IPS-NIHi7 (cell line): ENCODE measurements around the gene AP5Z1.

ENCODE experiments used
- DNase-seq: peaks from one replicate; pipeline ENCODE4 v3.0.0; 2012; ENCODE audit warnings: mixed read lengths; ENCODE audit errors: extremely low spot score

AP5Z1 gene

GRCh38 chr7:4766666-4767519 is 8.5 kb upstream of the AP5Z1 start:
- no peak for DNase-seq

DNA sequence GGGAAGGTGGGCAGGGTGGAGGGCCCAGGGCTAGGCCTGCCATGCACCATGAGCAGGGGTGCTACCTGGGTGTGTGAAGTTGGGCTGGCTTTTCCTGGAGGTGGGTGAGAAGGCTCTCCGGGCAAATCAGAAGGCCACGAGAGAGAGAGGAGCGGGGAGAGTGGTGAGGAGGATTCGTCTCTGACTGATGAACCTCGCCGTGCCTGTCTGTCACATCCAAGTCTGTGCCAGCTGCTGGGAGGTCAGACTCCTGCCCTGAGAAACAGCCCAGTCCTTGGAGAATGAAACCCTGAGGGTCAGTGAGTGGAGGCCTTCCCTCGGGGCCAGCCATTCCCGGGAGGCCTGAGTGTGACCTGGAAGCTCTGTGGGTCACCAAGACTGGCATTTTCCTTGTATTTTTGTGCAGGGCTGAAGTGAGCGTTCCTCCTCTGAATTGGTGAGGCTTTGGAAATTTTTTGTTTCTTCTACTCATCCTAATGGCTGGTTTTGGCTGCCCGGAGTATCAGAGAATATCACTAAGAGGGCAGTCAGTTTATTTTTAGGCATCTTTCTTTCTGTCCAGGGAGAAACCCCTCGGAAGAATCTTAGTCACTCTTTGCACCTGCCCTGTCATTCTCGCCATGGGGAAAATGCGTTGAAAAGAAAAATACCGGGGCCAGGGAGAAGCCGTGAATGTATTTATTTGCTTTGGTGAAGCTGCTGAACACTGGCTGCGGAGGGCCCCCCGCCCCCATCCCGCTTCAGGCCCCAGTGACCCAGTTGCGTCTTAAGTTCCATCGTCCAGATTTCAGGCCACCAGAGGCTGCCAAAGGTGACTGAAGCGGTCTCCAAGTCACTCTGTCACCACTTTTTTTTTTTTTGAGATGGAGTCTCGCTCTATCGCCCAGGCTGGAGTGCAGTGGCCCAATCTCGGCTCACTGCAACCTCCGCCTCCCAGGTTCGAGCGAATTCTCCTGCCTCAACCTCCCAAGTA is 6.5 kb upstream of the AP5Z1 start:
- no peak for DNase-seq

DNA sequence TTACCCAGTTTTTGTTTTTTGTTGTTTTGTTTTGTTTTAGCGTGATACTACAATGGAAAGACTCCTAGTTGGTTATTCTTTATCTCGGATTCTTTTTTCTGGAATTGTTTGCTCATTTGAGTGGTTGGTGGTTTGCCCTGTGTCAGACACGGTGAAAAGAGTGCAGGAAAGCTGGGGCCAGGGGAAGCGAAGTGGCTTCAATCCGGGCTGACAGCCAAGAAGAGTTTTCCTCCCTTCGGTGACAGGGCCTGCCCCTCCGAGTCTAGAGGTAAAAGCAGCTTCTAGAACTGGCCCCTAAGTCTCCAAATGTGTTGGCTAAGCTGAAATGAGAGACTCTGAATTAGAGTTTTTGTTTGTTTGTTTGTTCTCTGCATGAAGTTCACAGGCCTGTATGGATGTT is 5.7 kb upstream of the AP5Z1 start:
- no peak for DNase-seq

DNA sequence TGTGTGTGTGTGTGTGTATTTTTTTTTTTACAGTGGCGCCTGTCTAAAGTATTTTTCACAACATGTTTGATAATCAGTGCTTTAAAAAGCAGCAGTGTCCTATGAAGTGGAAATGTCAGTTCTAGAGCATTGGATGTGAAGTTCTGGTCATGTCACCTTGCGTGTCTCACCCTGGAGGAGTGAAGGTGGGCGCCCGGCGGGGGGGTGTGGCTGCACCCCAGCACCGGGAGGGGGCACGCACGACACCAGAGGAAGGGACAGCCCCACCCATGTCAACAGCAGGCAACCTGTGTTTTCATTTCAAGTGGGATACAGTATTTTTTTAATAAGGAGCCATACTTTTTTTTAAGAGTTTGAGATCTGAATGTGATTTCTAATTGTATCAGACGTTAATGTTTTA is 4.5 kb upstream of the AP5Z1 start:
- DNase-seq: no peak

- DNase-seq: no peak
Measured at GRCh38 chr7:4771737-4772136, 3.7 kb upstream of the AP5Z1 start.

DNA sequence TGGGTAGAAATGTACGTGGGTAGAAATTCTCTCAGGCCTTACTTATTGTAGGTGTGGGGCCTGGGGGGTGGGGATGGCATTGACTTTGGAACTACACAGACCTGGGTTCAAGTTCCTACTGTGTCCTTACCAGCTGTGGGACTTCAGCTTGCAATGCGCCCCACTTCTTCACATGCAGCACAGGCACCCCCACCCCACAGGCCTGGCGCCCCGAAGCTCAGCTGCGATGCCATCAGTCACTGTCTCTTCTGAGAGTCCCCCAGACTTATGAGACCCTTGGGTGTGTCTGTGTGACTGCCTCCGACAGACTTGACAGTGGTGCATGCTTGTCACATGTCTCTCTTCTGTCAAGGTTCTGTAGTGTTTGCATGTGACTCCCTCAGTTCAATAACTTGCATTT is 3.1 kb upstream of the AP5Z1 start:
- DNase-seq: no peak

- DNase-seq: no peak
Measured at GRCh38 chr7:4774007-4774406, 1.4 kb upstream of the AP5Z1 start.

GRCh38 chr7:4774658-4775249 is 669 bp upstream of the AP5Z1 start:
- no peak for DNase-seq

GRCh38 chr7:4775848-4776623 is 613 bp downstream of the AP5Z1 start:
- DNase-seq: no peak

GRCh38 chr7:4779118-4779517 is 3.7 kb downstream of the AP5Z1 start:
- DNase-seq: no peak

GRCh38 chr7:4781366-4782069 is 6.1 kb downstream of the AP5Z1 start:
- no peak for DNase-seq

DNA sequence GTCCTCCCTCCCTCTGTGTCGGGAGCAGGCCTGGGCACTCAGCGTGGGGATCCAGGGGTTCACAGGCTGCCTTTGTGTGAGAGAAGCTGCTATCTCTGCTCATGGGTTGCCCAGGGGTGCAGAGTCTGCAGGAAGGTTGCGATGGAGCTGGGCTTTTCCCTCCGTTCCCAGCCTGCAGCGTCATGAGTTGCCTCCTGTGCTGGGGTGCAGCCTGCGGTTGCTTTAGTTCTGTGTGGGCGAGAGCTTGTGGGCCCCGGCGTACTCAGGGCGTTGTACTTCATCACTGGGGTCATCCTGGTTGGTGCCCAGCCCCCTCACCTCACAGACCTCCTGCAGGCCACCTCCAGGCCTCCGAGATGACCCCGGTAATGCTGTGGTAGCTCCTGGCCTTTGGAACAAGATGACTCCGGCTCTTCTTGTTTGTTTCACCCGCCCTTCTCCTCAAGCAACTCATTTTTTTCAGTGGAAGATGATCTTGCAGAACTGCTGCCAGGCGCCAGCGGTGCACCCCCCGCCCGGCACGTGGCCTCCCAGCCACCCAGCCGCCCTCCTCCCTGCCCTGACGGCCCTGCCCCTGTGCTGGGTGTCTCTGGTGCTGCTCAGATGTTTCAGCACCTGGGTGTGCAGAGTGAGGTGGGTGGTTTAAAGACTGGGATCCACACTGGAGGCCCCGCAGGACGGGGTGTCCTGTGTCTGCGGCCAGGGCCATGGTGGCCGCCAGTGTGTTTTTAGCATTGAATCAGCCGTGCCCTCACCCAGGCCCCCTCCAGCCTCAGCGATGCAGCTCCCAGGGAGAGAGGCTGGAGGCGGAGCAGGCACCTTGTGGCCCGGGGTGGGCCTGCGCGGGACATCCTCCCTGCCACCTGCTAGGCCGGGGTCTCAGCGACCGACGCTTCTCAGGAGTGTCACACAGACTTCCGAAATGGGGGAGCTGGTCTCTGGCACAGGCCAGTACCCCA is 7.2 kb downstream of the AP5Z1 start:
- DNase-seq: no peak

- DNase-seq: no peak
Measured at GRCh38 chr7:4783292-4783652, 7.8 kb downstream of the AP5Z1 start.

DNA sequence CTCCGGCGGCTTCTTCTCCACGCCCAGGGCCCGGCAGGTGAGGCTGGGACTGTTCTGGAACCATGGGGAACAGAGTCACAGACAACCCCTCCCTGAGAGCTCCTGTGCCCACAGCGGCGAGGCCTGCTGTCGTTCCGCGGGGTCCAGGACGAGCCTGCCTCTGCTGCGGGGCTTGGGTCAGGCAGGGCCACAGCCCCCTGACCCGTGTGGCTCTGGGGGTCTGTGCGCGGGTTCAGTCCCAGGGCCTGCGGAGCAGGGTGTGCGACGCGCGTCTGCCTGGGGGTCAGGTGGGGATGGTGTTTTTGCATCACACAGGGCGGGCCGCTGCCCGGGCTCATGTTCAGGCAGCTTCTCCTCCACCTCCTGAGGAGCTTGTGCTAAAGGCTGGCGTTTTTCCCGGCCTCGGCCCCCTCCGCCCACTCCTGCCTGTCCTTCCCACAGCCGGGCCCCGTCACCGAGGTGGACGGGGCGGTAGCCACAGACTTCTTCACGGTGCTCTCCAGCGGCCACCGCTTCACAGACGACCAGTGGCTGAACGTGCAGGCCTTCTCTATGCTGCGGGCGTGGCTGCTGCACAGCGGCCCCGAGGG is 8.4 kb downstream of the AP5Z1 start:
- no peak for DNase-seq

DNA sequence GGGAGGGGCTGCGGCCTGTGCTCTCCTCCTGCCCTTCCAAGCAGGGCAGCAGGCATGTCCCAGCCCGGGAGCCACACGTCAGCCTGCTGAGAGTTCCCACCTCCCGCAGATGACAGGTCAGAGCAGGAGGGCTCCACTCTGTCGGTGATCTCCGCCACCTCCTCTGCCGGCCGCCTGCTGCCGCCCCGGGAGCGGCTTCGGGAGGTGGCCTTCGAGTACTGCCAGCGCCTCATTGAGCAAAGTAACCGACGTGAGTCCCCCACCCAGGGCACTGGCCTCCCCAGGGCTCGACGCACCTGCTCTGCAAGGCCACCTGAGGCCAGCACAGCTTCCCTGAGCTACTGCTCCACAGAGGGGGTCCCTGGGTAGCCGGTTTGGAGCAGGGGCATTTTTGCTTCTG is 9.4 kb downstream of the AP5Z1 start:
- no peak for DNase-seq

DNA sequence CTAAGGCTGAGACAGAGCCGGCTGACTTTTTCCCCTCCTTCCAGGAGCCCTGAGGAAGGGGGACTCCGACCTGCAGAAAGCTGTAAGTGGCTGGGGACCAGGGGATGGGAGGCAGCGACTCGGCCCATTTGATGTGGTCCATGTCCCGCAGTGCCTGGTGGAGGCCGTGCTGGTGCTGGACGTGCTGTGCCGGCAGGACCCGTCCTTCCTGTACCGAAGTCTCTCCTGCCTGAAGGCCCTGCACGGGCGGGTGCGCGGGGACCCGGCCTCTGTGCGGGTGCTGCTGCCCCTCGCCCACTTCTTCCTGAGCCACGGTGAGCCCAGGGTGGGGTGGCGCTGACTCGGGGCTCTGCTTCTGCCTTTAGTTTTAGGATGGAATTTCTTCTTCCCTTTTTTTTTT is 9.9 kb downstream of the AP5Z1 start:
- no peak for DNase-seq

- no peak for DNase-seq
Measured at GRCh38 chr7:4786015-4786414, 10.6 kb downstream of the AP5Z1 start.

GRCh38 chr7:4787541-4787940 is 12.1 kb downstream of the AP5Z1 start:
- DNase-seq: no peak

DNA sequence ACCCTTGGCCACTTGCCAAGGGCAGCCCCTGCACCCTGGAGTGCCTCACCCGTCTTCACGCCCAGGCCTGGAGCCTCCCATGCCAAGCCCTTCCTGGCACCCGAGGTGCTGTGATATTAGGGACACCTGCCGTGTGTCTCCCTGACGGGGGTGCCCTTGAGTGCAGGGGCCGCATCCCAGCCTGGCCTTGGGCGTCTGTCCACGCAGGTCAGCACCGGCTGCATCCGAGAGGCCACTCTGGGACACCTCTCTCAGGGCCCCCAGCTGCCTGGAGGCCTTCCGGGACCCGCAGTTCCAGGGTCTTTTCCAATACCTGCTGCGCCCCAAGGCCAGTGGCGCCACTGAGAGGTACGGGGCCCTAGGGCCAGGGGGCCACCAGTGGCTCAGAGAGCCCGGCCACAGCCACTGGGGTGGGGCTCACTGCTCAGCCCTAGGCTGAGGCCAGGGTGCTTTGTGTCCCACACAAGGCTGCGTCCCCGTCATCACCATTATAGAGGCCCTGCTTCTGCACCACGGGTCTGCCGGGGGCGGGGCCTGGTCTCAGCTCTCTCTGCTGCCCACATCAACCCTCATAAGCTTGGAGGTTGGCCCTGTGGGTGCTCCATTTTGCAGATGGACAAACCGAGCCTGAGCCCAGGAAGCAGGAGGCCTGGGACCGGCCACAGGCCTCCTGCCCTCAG is 12.7 kb downstream of the AP5Z1 start:
- no peak for DNase-seq
